ENCODE data around the gene LTBP1. TPM values are rescaled to one million over a fixed set of nuclear protein-coding genes. Genes with fewer than 3 reads are reported as not detected.

LTBP1 gene
- total and polyA plus RNA-seq, 10 of the 15 experiments (the other 5 are each of a cell fraction or from before 2014, with no cell fraction given), result 0.01 to 0.28 (median 0.12) TPM; not detected in 2

- TF ChIP-seq BCL11A (IDR thresholded peaks at IDR 0.05; ENCODE audit: low read depth, low read length), result no peak
- TF ChIP-seq CHD2 (IDR thresholded peaks at IDR 0.05; ENCODE audit: borderline replicate concordance, low read depth, low read length), result no peak
- TF ChIP-seq KAT2A (conservative IDR thresholded peaks at IDR 0.05; ENCODE audit: control insufficient read depth, low read depth, low read length), result no peak
- no peak for TF ChIP-seq SUPT20H (IDR thresholded peaks at IDR 0.05; ENCODE audit: borderline replicate concordance, control insufficient read depth, low read depth, low read length)
- no peak for TF ChIP-seq STAT1 (conservative IDR thresholded peaks at IDR 0.05)
- no peak for TF ChIP-seq EED (IDR thresholded peaks at IDR 0.05; ENCODE audit: low read depth)
- no peak overlapping the region for H3K4me3 ChIP-seq
- H4K20me1 ChIP-seq (ENCODE audit: control insufficient read depth, insufficient read depth), result no peaks in the 10 kb centered on the region
- H3K27ac ChIP-seq (ENCODE audit: control insufficient read depth, insufficient read depth), result no peak overlapping the region
- H3K79me2 ChIP-seq (ENCODE audit: control insufficient read depth, insufficient read depth, low read length), result no peaks in the 10 kb centered on the region
- no peaks in the 10 kb centered on the region for H3K4me1 ChIP-seq (ENCODE audit: control insufficient read depth, insufficient read depth, low read length)
- FAIRE-seq (no peak), DNase-seq (ENCODE audit: low read depth, low spot score) (no peak), ATAC-seq (no peak)
- WGBS (ENCODE audit: insufficient coverage, insufficient replicate concordance, low lambda C conversion rate, missing lambda C conversion rate), result 49% methylated on average over 2 of the region's 2 CpGs
- no peaks in the 10 kb centered on the region for H3K36me3 ChIP-seq (ENCODE audit: control insufficient read depth in 2 of 2, insufficient read depth in 2 of 2, low read length in 1 of 2)
- RAD21 ChIA-PET (ENCODE audit: unreplicated experiment), result no interaction called here
- no peak overlapping the region for H3K9ac ChIP-seq (ENCODE audit: control insufficient read depth, insufficient read depth, low read length)
- BruUV-seq (replicated peaks), result no TSS peak
- intact Hi-C loops (cut with micrococcal nuclease; ENCODE audit: unreplicated experiment), result no loop called here
- H3K27me3 ChIP-seq (replicated peaks in 1 of 2; ENCODE audit: control insufficient read depth in 2 of 2, insufficient read depth in 2 of 2, low read length in 1 of 2), result peaks cover 0 to 2% of the 10 kb centered on the region in 2 experiments; a peak in 3 of 4 replicates
- POLR2A ChIA-PET, result no interaction called here
- in situ Hi-C loops (cut with MboI), result no loop called here
- no peak overlapping the region for H2AFZ ChIP-seq (ENCODE audit: control insufficient read depth, low read depth, low read length)
- SMC1A ChIA-PET (ENCODE audit: uncharacterized antibody, unreplicated experiment), result no interaction called here
- CTCF ChIA-PET, result no interaction called here
- no peak overlapping the region for H3K4me2 ChIP-seq (ENCODE audit: control insufficient read depth, insufficient read depth)
- no peaks in the 10 kb centered on the region for H3K9me3 ChIP-seq (replicated peaks; ENCODE audit: control insufficient read depth, insufficient read depth, low read length)
Measured at GRCh38 chr2:33213648-33214047, 266.9 kb downstream of the LTBP1 start.

GRCh38 chr2:33214436-33214835 lies 267.7 kb downstream of the LTBP1 start:
- H3K27me3 ChIP-seq (replicated peaks in 1 of 2; ENCODE audit: control insufficient read depth in 2 of 2, insufficient read depth in 2 of 2, low read length in 1 of 2), result peaks cover 0 to 2% of the 10 kb centered on the region in 2 experiments; a peak in 3 of 4 replicates
- DNase-seq (ENCODE audit: low read depth, low spot score), result no peak
- H3K9ac ChIP-seq (ENCODE audit: control insufficient read depth, insufficient read depth, low read length), result no peak overlapping the region
- ChIA-PET SMC1A (ENCODE audit: uncharacterized antibody, unreplicated experiment) (no interaction called here), CTCF (no interaction called here), RAD21 (ENCODE audit: unreplicated experiment) (no interaction called here), POLR2A (no interaction called here)
- no peak overlapping the region for H3K4me3 ChIP-seq
- in situ Hi-C loops (cut with MboI), result no loop called here
- BruUV-seq (replicated peaks), result no TSS peak
- no peaks in the 10 kb centered on the region for H3K79me2 ChIP-seq (ENCODE audit: control insufficient read depth, insufficient read depth, low read length)
- H3K27ac ChIP-seq (ENCODE audit: control insufficient read depth, insufficient read depth), result no peak overlapping the region
- H2AFZ ChIP-seq (ENCODE audit: control insufficient read depth, low read depth, low read length), result no peak overlapping the region
- H3K36me3 ChIP-seq (ENCODE audit: control insufficient read depth in 2 of 2, insufficient read depth in 2 of 2, low read length in 1 of 2), result no peaks in the 10 kb centered on the region
- FAIRE-seq, result no peak
- intact Hi-C loops (cut with micrococcal nuclease; ENCODE audit: unreplicated experiment), result no loop called here
- no peak overlapping the region for H3K4me2 ChIP-seq (ENCODE audit: control insufficient read depth, insufficient read depth)
- no peaks in the 10 kb centered on the region for H3K9me3 ChIP-seq (replicated peaks; ENCODE audit: control insufficient read depth, insufficient read depth, low read length)
- no peaks in the 10 kb centered on the region for H3K4me1 ChIP-seq (ENCODE audit: control insufficient read depth, insufficient read depth, low read length)
- ATAC-seq, result no peak
- WGBS (ENCODE audit: insufficient coverage, insufficient replicate concordance, low lambda C conversion rate, missing lambda C conversion rate), result 1% methylated on average over 11 of the region's 11 CpGs
- no peaks in the 10 kb centered on the region for H4K20me1 ChIP-seq (ENCODE audit: control insufficient read depth, insufficient read depth)
- TF ChIP-seq NFXL1 (IDR thresholded peaks at IDR 0.05; ENCODE audit: borderline replicate concordance), result no peak
- no peak for TF ChIP-seq ZNF687 (IDR thresholded peaks at IDR 0.05)
- no peak for TF ChIP-seq IKZF2 (IDR thresholded peaks at IDR 0.05)
- TF ChIP-seq EZH2 (IDR thresholded peaks at IDR 0.05; ENCODE audit: borderline replicate concordance, control insufficient read depth, low read depth, low read length), result no peak
- TF ChIP-seq REST (IDR thresholded peaks at IDR 0.05; ENCODE audit: low read depth, low read length), result no peak

Data from GM12878 (cell line).